Measurements from ENCODE around the gene SCARF1.

Gene SCARF1

GRCh38 chr17:1627182-1627981 is 18.1 kb downstream of the SCARF1 start:
- Mint-ChIP-seq H3K4me3 (peak overlapping the region; percentile 56), H3K27me3 (ENCODE audit: low read depth) (peaks cover 59% of the 10 kb centered on the region), H3K4me1 (ENCODE audit: low read depth) (peaks cover 23% of the 10 kb centered on the region), H3K36me3 (ENCODE audit: low read depth) (no peaks in the 10 kb centered on the region), H3K9me3 (no peaks in the 10 kb centered on the region), H3K27ac (no peak overlapping the region)

- H3K9me3 Mint-ChIP-seq: no peaks in the 10 kb centered on the region
- H3K27ac Mint-ChIP-seq: no peak overlapping the region
- no peaks in the 10 kb centered on the region for H3K36me3 Mint-ChIP-seq (ENCODE audit: low read depth)
- peaks cover 20% of the 10 kb centered on the region for H3K4me1 Mint-ChIP-seq (ENCODE audit: low read depth)
- peak overlapping the region; percentile 56 for H3K4me3 Mint-ChIP-seq
- H3K27me3 Mint-ChIP-seq (ENCODE audit: low read depth): peaks cover 52% of the 10 kb centered on the region
These were observed 19.2 kb downstream of the SCARF1 start for GRCh38 chr17:1626333-1626732.

GRCh38 chr17:1625581-1625980 is 20.0 kb downstream of the SCARF1 start:
- Mint-ChIP-seq H3K27me3 (ENCODE audit: low read depth) (peaks cover 45% of the 10 kb centered on the region), H3K4me1 (ENCODE audit: low read depth) (peaks cover 18% of the 10 kb centered on the region), H3K4me3 (no peak overlapping the region), H3K36me3 (ENCODE audit: low read depth) (no peaks in the 10 kb centered on the region), H3K27ac (no peak overlapping the region), H3K9me3 (no peaks in the 10 kb centered on the region)

GRCh38 chr17:1625053-1625452 is 20.5 kb downstream of the SCARF1 start:
- Mint-ChIP-seq H3K9me3 (no peaks in the 10 kb centered on the region), H3K27me3 (ENCODE audit: low read depth) (peaks cover 40% of the 10 kb centered on the region), H3K27ac (no peak overlapping the region), H3K4me3 (no peak overlapping the region), H3K4me1 (ENCODE audit: low read depth) (peaks cover 15% of the 10 kb centered on the region), H3K36me3 (ENCODE audit: low read depth) (no peaks in the 10 kb centered on the region)

GRCh38 chr17:1624650-1625049 is 20.9 kb downstream of the SCARF1 start:
- Mint-ChIP-seq H3K4me1 (ENCODE audit: low read depth) (peaks cover 13% of the 10 kb centered on the region), H3K4me3 (no peak overlapping the region), H3K27me3 (ENCODE audit: low read depth) (peaks cover 38% of the 10 kb centered on the region)

GRCh38 chr17:1623057-1623630 is 22.4 kb downstream of the SCARF1 start:
- Mint-ChIP-seq H3K4me3 (no peak overlapping the region), H3K27ac (no peak overlapping the region), H3K9me3 (no peaks in the 10 kb centered on the region), H3K36me3 (ENCODE audit: low read depth) (no peaks in the 10 kb centered on the region), H3K27me3 (ENCODE audit: low read depth) (peaks cover 33% of the 10 kb centered on the region), H3K4me1 (ENCODE audit: low read depth) (peaks cover 12% of the 10 kb centered on the region)

More at GRCh38 chr17:1624650-1625049, 20.9 kb downstream of the SCARF1 start:
- Mint-ChIP-seq H3K36me3 (ENCODE audit: low read depth) (no peaks in the 10 kb centered on the region), H3K9me3 (no peaks in the 10 kb centered on the region), H3K27ac (no peak overlapping the region)

GRCh38 chr17:1621273-1621954 is 24.1 kb downstream of the SCARF1 start:
- no peaks in the 10 kb centered on the region for H3K36me3 Mint-ChIP-seq (ENCODE audit: low read depth)
- H3K27me3 Mint-ChIP-seq (ENCODE audit: low read depth): peaks cover 23% of the 10 kb centered on the region
- H3K4me1 Mint-ChIP-seq (ENCODE audit: low read depth): peaks cover 1% of the 10 kb centered on the region
- H3K4me3 Mint-ChIP-seq: no peak overlapping the region
- H3K27ac Mint-ChIP-seq: no peak overlapping the region
- no peaks in the 10 kb centered on the region for H3K9me3 Mint-ChIP-seq

- Mint-ChIP-seq H3K27ac (no peak overlapping the region), H3K27me3 (ENCODE audit: low read depth) (peaks cover 14% of the 10 kb centered on the region), H3K9me3 (no peaks in the 10 kb centered on the region), H3K4me3 (no peak overlapping the region), H3K4me1 (ENCODE audit: low read depth) (no peaks in the 10 kb centered on the region), H3K36me3 (ENCODE audit: low read depth) (no peaks in the 10 kb centered on the region)
These were observed 25.0 kb downstream of the SCARF1 start for GRCh38 chr17:1620486-1620885.

GRCh38 chr17:1617620-1618174 is 27.8 kb downstream of the SCARF1 start:
- no peaks in the 10 kb centered on the region for H3K27me3 Mint-ChIP-seq (ENCODE audit: low read depth)
- no peak overlapping the region for H3K4me3 Mint-ChIP-seq
- H3K4me1 Mint-ChIP-seq (ENCODE audit: low read depth): no peaks in the 10 kb centered on the region
- H3K36me3 Mint-ChIP-seq (ENCODE audit: low read depth): no peaks in the 10 kb centered on the region
- no peak overlapping the region for H3K27ac Mint-ChIP-seq
- no peaks in the 10 kb centered on the region for H3K9me3 Mint-ChIP-seq

GRCh38 chr17:1616101-1616500 is 29.4 kb downstream of the SCARF1 start:
- Mint-ChIP-seq H3K27ac (no peak overlapping the region), H3K4me1 (ENCODE audit: low read depth) (no peaks in the 10 kb centered on the region), H3K9me3 (no peaks in the 10 kb centered on the region), H3K36me3 (ENCODE audit: low read depth) (no peaks in the 10 kb centered on the region), H3K27me3 (ENCODE audit: low read depth) (no peaks in the 10 kb centered on the region), H3K4me3 (no peak overlapping the region)

- Mint-ChIP-seq H3K4me3 (no peak overlapping the region), H3K9me3 (no peaks in the 10 kb centered on the region), H3K4me1 (ENCODE audit: low read depth) (no peaks in the 10 kb centered on the region), H3K27ac (no peak overlapping the region), H3K36me3 (ENCODE audit: low read depth) (no peaks in the 10 kb centered on the region), H3K27me3 (ENCODE audit: low read depth) (no peaks in the 10 kb centered on the region)
These were observed 33.1 kb downstream of the SCARF1 start for GRCh38 chr17:1612400-1612799.

GRCh38 chr17:1611715-1612114 is 33.8 kb downstream of the SCARF1 start:
- Mint-ChIP-seq H3K4me3 (no peak overlapping the region), H3K9me3 (no peaks in the 10 kb centered on the region), H3K27ac (no peak overlapping the region), H3K27me3 (ENCODE audit: low read depth) (no peaks in the 10 kb centered on the region), H3K4me1 (ENCODE audit: low read depth) (no peaks in the 10 kb centered on the region), H3K36me3 (ENCODE audit: low read depth) (no peaks in the 10 kb centered on the region)

- H3K4me1 Mint-ChIP-seq (ENCODE audit: low read depth): no peaks in the 10 kb centered on the region
- no peaks in the 10 kb centered on the region for H3K36me3 Mint-ChIP-seq (ENCODE audit: low read depth)
- H3K27me3 Mint-ChIP-seq (ENCODE audit: low read depth): peaks cover 5% of the 10 kb centered on the region
- no peaks in the 10 kb centered on the region for H3K9me3 Mint-ChIP-seq
- no peak overlapping the region for H3K27ac Mint-ChIP-seq
- no peak overlapping the region for H3K4me3 Mint-ChIP-seq
These were observed 36.9 kb downstream of the SCARF1 start for GRCh38 chr17:1608676-1609075.

- no peak overlapping the region for H3K4me3 Mint-ChIP-seq
- H3K9me3 Mint-ChIP-seq: no peaks in the 10 kb centered on the region
- no peak overlapping the region for H3K27ac Mint-ChIP-seq
- H3K36me3 Mint-ChIP-seq (ENCODE audit: low read depth): no peaks in the 10 kb centered on the region
- H3K4me1 Mint-ChIP-seq (ENCODE audit: low read depth): no peaks in the 10 kb centered on the region
- H3K27me3 Mint-ChIP-seq (ENCODE audit: low read depth): peaks cover 5% of the 10 kb centered on the region
These were observed 37.6 kb downstream of the SCARF1 start for GRCh38 chr17:1607971-1608320.

Measured in T-helper 1 cell treated with Interleukin-12 subunit alpha and Interleukin-12 subunit beta and Interleukin-4 antibody, amounts not matched to agents 30 μg/mL and 1 μg/mL, for 36 hours (primary cell).